Measurements from ENCODE around the gene TAS1R3.
A peak's percentile ranks its signal among the peaks of the same experiment; 100 is the strongest.

Gene TAS1R3

GRCh38 chr1:1331068-1331965, at the start of gene TAS1R3:
Gene TAS1R3, plus strand, starts transcription at chr1:1331280. Its CDS starts 66 bp downstream, at chr1:1331346.
- DNase-seq: no peak

GRCh38 chr1:1281533-1282321, 49.4 kb upstream of the TAS1R3 start:
- no peak for DNase-seq

- no peak for DNase-seq
These were observed 48.1 kb upstream of the TAS1R3 start for GRCh38 chr1:1282998-1283397.

- DNase-seq: no peak
These were observed 47.3 kb upstream of the TAS1R3 start for GRCh38 chr1:1283821-1284220.

- no peak for DNase-seq
These were observed 46.6 kb upstream of the TAS1R3 start for GRCh38 chr1:1284221-1285101.

- no peak for DNase-seq
These were observed 45.9 kb upstream of the TAS1R3 start for GRCh38 chr1:1285102-1285571.

GRCh38 chr1:1285611-1286311, 45.3 kb upstream of the TAS1R3 start:
- no peak for DNase-seq

- no peak for DNase-seq
These were observed 44.5 kb upstream of the TAS1R3 start for GRCh38 chr1:1286313-1287261.

- no peak for DNase-seq
These were observed 43.6 kb upstream of the TAS1R3 start for GRCh38 chr1:1287288-1288110.

- no peak for DNase-seq
These were observed 40.8 kb upstream of the TAS1R3 start for GRCh38 chr1:1290238-1290731.

GRCh38 chr1:1291023-1291528, 40.0 kb upstream of the TAS1R3 start:
- peak in 1 of 2 experiments; percentile 35 for DNase-seq

GRCh38 chr1:1291548-1292441, 39.3 kb upstream of the TAS1R3 start:
- DNase-seq: peak; percentile 46 to 60

- DNase-seq: no peak
These were observed 38.7 kb upstream of the TAS1R3 start for GRCh38 chr1:1292442-1292779.

GRCh38 chr1:1292851-1293250, 38.2 kb upstream of the TAS1R3 start:
- DNase-seq: no peak

GRCh38 chr1:1293263-1294249, 37.5 kb upstream of the TAS1R3 start:
- no peak for DNase-seq

GRCh38 chr1:1294250-1294890, 36.7 kb upstream of the TAS1R3 start:
- DNase-seq: no peak

Measured in NCI-H187 (cell line).